K562 (cell line): ENCODE measurements around the gene NCOA4. TPM values are rescaled to one million over a fixed set of nuclear protein-coding genes. Genes with fewer than 3 reads are reported as not detected.

Source experiments
- ATAC-seq: fragments of 200-7000 bp; cut with Tn5 transposase; 3 replicates; pipeline ENCODE4 v1.9.1; 2020; ENCODE audit warnings: moderate library complexity
- BruUV-seq: library from RNA; stranded (reverse); fragments of 400-500 nt; replicated peaks from 2 replicates; lab custom pipeline; 2021; lab: Mats Ljungman, UMichigan
- CTCF ChIA-PET: fragments of 300-600 bp; formaldehyde crosslinking; extraction: SDS; loops from one replicate; lab custom pipeline; 2021; ENCODE audit warnings: low intra/inter-chr PET ratio; lab: Yijun Ruan, JAX
- POLR2A ChIA-PET: fragments of 300-600, 350-650 bp; sonication (Branson Sonifier 250); formaldehyde crosslinking; extraction: SDS; loops from one replicate; lab custom pipeline; 2021; ENCODE audit warnings: antibody characterized with exemption, inconsistent platforms; lab: Yijun Ruan, JAX
- DNase-seq, 4 experiments: peaks; one replicate each; pipeline versions ENCODE4 v3.0.0 to v3.0.0-alpha.2; 2011 to 2018; ENCODE audit warnings: low spot score in 3 of 4, mixed read lengths in 3 of 4; ENCODE audit errors: extremely low read depth in 1 of 4
- FAIRE-seq: peaks from 2 replicates; lab custom pipeline; 2011; peaks lifted over from hg19 to GRCh38; lab: Jason Lieb, UNC
- H2AFZ ChIP-seq: 2 replicates; pipeline ENCODE4 v1.6.0; 2011; ENCODE audit warnings: low read depth, low read length, control low read depth, inconsistent platforms
- H3K27ac ChIP-seq: fragments of 200-600 bp; 3 replicates; pipeline ENCODE4 v1.8.0; 2011; ENCODE audit warnings: low read depth, mild to moderate bottlenecking, control low read depth, inconsistent platforms, low read length, moderate library complexity, mixed read lengths; ENCODE audit errors: extremely low read depth
- H3K27me3 ChIP-seq, 2 experiments: fragments of 300-600 bp in 1 of 2; 2 replicates in 1 of 2; 3 replicates in 1 of 2; pipeline versions ENCODE4 v1.6.0 to v1.8.0; 2011; ENCODE audit warnings: inconsistent platforms in 2 of 2, low read length in 2 of 2, mild to moderate bottlenecking in 1 of 2, mixed read lengths in 1 of 2, moderate library complexity in 1 of 2; ENCODE audit not compliant: control insufficient read depth in 2 of 2, insufficient read depth in 2 of 2
- H3K36me3 ChIP-seq: fragments of 300-600 bp; 3 replicates; pipeline ENCODE4 v1.8.0; 2011; ENCODE audit warnings: mild to moderate bottlenecking, low read length, inconsistent platforms; ENCODE audit not compliant: control insufficient read depth, insufficient read depth
- H3K4me1 ChIP-seq, 2 experiments: fragments of 200-600 bp in 1 of 2; replicated peaks in 1 of 2; 2 replicates in 1 of 2; 3 replicates in 1 of 2; pipeline versions ENCODE4 v1.5.1 to v1.8.0; 2011; ENCODE audit warnings: inconsistent platforms in 2 of 2, low read length in 2 of 2, mild to moderate bottlenecking in 1 of 2, mixed read lengths in 1 of 2, moderate library complexity in 1 of 2; ENCODE audit not compliant: control insufficient read depth in 2 of 2, insufficient read depth in 2 of 2
- H3K4me2 ChIP-seq: 2 replicates; pipeline ENCODE4 v1.6.1; 2011; ENCODE audit warnings: low read length, control low read depth, inconsistent platforms, mixed read lengths; ENCODE audit not compliant: insufficient read depth
- H3K4me3 ChIP-seq: fragments of 200-600 bp; sonication (generic), shearing (Covaris generic); 2 replicates; pipeline ENCODE4 v1.5.1; 2016; ENCODE audit warnings: control low read depth, inconsistent platforms
- H3K79me2 ChIP-seq: fragments of 200-600 bp; 3 replicates; pipeline ENCODE4 v1.8.0; 2011; ENCODE audit warnings: low read length, inconsistent platforms; ENCODE audit not compliant: control insufficient read depth, insufficient read depth
- H3K9ac ChIP-seq, 2 experiments: 2 replicates each; pipeline versions ENCODE4 v1.6.0 to v1.6.1; 2011; ENCODE audit warnings: low read depth in 2 of 2, low read length in 2 of 2, control low read depth in 1 of 2, inconsistent platforms in 1 of 2, mild to moderate bottlenecking in 1 of 2, mixed read lengths in 1 of 2; ENCODE audit not compliant: insufficient read depth in 1 of 2
- H3K9me1 ChIP-seq: one replicate; pipeline ENCODE4 v1.6.0; 2011; ENCODE audit warnings: inconsistent platforms, mild to moderate bottlenecking, low read length, moderate library complexity; ENCODE audit not compliant: control insufficient read depth, insufficient read depth
- H3K9me3 ChIP-seq: replicated peaks from 2 replicates; pipeline ENCODE4 v1.5.1; 2011; ENCODE audit warnings: low read depth, low read length, inconsistent platforms; ENCODE audit not compliant: control insufficient read depth, insufficient read depth
- H4K20me1 ChIP-seq: replicated peaks from 2 replicates; pipeline ENCODE4 v1.6.1; 2011; ENCODE audit warnings: low read length, inconsistent platforms, mixed read lengths; ENCODE audit not compliant: control insufficient read depth, insufficient read depth
- JUND ChIP-seq, 2 experiments: IDR thresholded peaks; 2 replicates in 1 of 2; 3 replicates in 1 of 2; pipeline ENCODE4 v1.6.1; 2011; ENCODE audit warnings: borderline replicate concordance in 2 of 2, low read depth in 2 of 2, low read length in 2 of 2, improper control_type of control experiment in 1 of 2, missing biosample characterization in 1 of 2, missing genetic modification characterization in 1 of 2, missing genetic modification reagents in 1 of 2
- POLR2A ChIP-seq: fragments of 450-650 bp; conservative IDR thresholded peaks from 2 replicates; pipeline ENCODE4 v1.6.1; 2016
- POLR2G ChIP-seq: fragments of 200-400 bp; formaldehyde crosslinking; IDR thresholded peaks from 2 replicates; pipeline ENCODE4 v1.6.1; 2017; ENCODE audit warnings: low read depth, mild to moderate bottlenecking, antibody characterized with exemption, low read length, moderate library complexity
- POLR2H ChIP-seq: IDR thresholded peaks from 2 replicates; pipeline ENCODE4 v1.6.1; 2016; ENCODE audit warnings: missing genetic modification characterization, low read depth, mild to moderate bottlenecking, control low read depth, missing compliant biosample characterization, moderate library complexity
- RBFOX2 ChIP-seq: fragments of 200-400 bp; formaldehyde crosslinking; IDR thresholded peaks from 2 replicates; pipeline ENCODE4 v1.6.1; 2017; ENCODE audit warnings: low read depth, mild to moderate bottlenecking, low read length, moderate library complexity
- SUPT5H ChIP-seq: fragments of 450-650 bp; IDR thresholded peaks from 2 replicates; pipeline ENCODE4 v1.6.1; 2016
- ZNF316 ChIP-seq: fragments of 450-650 bp; IDR thresholded peaks from 2 replicates; pipeline ENCODE4 v1.6.1; 2016
- ZNF592 ChIP-seq: fragments of 450-650 bp; IDR thresholded peaks from 2 replicates; pipeline ENCODE4 v1.6.1; 2017; ENCODE audit warnings: antibody characterized with exemption, mild to moderate bottlenecking
- WGBS: fragments of 100-300 bp; shearing (Covaris generic); methylation state at CpG from one replicate; pipeline ENCODE4 v1.1.6; 2016; ENCODE audit warnings: low coverage, mixed read lengths; ENCODE audit not compliant: insufficient coverage; ENCODE audit errors: missing lambda C conversion rate; 5-methylcytosine and 5-hydroxymethylcytosine counted together
- in situ Hi-C: fragments of 300-500 bp; cut with MboI; formaldehyde crosslinking; loops from 4 replicates; pipeline ENCODE4 v1.15.0; 2018; ENCODE audit warnings: inconsistent platforms, mixed read lengths
- intact Hi-C: fragments of 100-400 bp; cut with micrococcal nuclease; formaldehyde crosslinking; loops from 2 replicates; pipeline ENCODE4 v1.14.2; 2022
- polyA plus RNA-seq, 8 experiments: library from polyadenylated mRNA; depleted of rRNA in 4 of 8; stranded (reverse) in 5 of 8; unstranded in 3 of 8; fragments of >200 nt; fragmentation: Nextera tagmentation in 2 of 8; fragmentation: Illumina TruSeq in 1 of 8; extraction: Ambion mirVana in 2 of 8; extraction: Trizol in 1 of 8; gene quantifications; 2 replicates each; pipeline versions ENCODE4 v1.2.1 to v1.2.3, GENCODE V29; 2011 to 2014; ENCODE audit warnings: inconsistent platforms in 1 of 8, missing spikeins in 1 of 8
- total RNA-seq, 7 experiments: library from RNA; depleted of rRNA in 6 of 7; stranded (reverse); fragments of >200 nt in 6 of 7; fragmentation: Illumina TruSeq in 2 of 7; extraction: Trizol in 2 of 7; gene quantifications; 2 replicates each; pipeline versions ENCODE4 v1.2.1 to v1.2.3, GENCODE V29; 2011 to 2021; ENCODE audit warnings: low replicate concordance in 1 of 7
- TF ChIP-seq, protein P1 (sequence below), 2 experiments: fragments of 450-650 bp in 1 of 2; sonication (generic) in 1 of 2; formaldehyde crosslinking in 1 of 2; IDR thresholded peaks in 1 of 2; conservative IDR thresholded peaks in 1 of 2; 2 replicates each; pipeline versions ENCODE4 v1.6.1 to v1.8.1; 2016 to 2023; ENCODE audit warnings: mild to moderate bottlenecking in 2 of 2, moderate library complexity in 2 of 2, inconsistent platforms in 1 of 2, missing genetic modification reagents in 1 of 2

Gene NCOA4
- total and polyA plus RNA-seq, 9 of the 15 experiments (the other 6 are each of a cell fraction or from before 2014, with no cell fraction given) = 89.8 to 283 (median 181) TPM

DNA sequence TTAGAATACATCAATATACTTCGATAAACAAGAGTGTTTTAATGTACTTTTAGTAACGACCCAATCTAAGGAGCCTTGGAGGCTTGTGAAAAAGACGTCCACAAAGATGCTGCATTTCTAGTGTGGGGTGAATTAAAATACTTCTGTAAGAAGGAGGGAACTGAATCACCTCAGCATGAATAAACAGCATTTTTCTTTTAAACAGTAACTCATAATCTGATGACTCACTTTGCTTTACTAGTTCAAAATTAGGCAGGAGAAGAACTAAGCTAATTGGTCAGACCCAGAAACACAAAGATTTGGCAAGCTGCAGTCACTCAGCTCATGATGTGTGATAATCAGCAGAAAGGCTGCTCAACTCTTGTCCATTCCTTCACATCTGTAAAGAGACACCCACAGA is 24.2 kb downstream of the NCOA4 start (continued):
- peak; percentile 47; the same call in 1 of the 2 replicates for TF ChIP-seq ZNF592
- TF ChIP-seq POLR2H = peak; percentile 57; the same call in 1 of the 2 replicates
- TF ChIP-seq, protein P1, sequence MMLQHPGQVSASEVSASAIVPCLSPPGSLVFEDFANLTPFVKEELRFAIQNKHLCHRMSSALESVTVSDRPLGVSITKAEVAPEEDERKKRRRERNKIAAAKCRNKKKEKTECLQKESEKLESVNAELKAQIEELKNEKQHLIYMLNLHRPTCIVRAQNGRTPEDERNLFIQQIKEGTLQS (IDR thresholded peaks at IDR 0.05) = peak; percentile 55
- TF ChIP-seq, protein P1 (CRISPR knock-in tag; conservative IDR thresholded peaks at IDR 0.05) = no peak

- H3K79me2 ChIP-seq = peaks cover 41% of the 10 kb centered on the region
- no peaks in the 10 kb centered on the region for H3K9me3 ChIP-seq
- DNase-seq = no peak
- no peak overlapping the region for H2AFZ ChIP-seq
- H3K4me1 ChIP-seq = peaks cover 19 to 35% of the 10 kb centered on the region in 2 experiments; a peak in 4 of 5 replicates
- WGBS = 79% methylated on average over 4 of the region's 4 CpGs
- H4K20me1 ChIP-seq = no peaks in the 10 kb centered on the region
- in situ Hi-C loops (no loop called here), intact Hi-C loops (no loop called here)
- TF ChIP-seq JUND (IDR thresholded peaks at IDR 0.05; ENCODE audit: borderline replicate concordance, low read depth, low read length) = no peak
- TF ChIP-seq JUND (tag; IDR thresholded peaks at IDR 0.05; ENCODE audit: borderline replicate concordance, low read depth, low read length) = no peak
- TF ChIP-seq ZNF316 = no peak
- peak; percentile 28; the same call in 1 of the 2 replicates for TF ChIP-seq POLR2A
- peak; percentile 56; the same call in 1 of the 2 replicates for TF ChIP-seq POLR2G
- TF ChIP-seq SUPT5H = peak; percentile 22; the same call in 1 of the 2 replicates
- no peak for TF ChIP-seq RBFOX2
- H3K4me3 ChIP-seq = no peak overlapping the region
- peaks cover 92% of the 10 kb centered on the region for H3K36me3 ChIP-seq
- H3K27me3 ChIP-seq = no peaks in the 10 kb centered on the region
- BruUV-seq = TSS peak; percentile 42
- CTCF ChIA-PET = no interaction called here
- H3K4me2 ChIP-seq = no peak overlapping the region
- POLR2A ChIA-PET = interaction anchor here (0.8 to 8.5 kb wide), 5 partner anchors 9 to 43 kb away, joined by 3 to 136 read pairs (median 5); no protein-coding TSS in a partner anchor
- peak overlapping the region; percentile 16; the same call in 1 of the 3 replicates for H3K27ac ChIP-seq
- no peak for ATAC-seq
- no peak overlapping the region for H3K9ac ChIP-seq
- no peaks in the 10 kb centered on the region for H3K9me1 ChIP-seq
- FAIRE-seq = no peak
Observed at GRCh38 chr10:46005383-46005782, 25.0 kb downstream of the NCOA4 start.
